Heart left ventricle (tissue), 16 donors: ENCODE measurements around the gene IGFBP1. TPM values are rescaled to one million over a fixed set of nuclear protein-coding genes. Genes with fewer than 3 reads are reported as not detected.
"Not testable (repeated sequence)": the region's sequence is repeated elsewhere in the genome, so short reads cannot be mapped to it uniquely, and the experiment has no call there.

Experiments
- ATAC-seq, 4 donors: fragments of 200-7000 bp; cut with Tn5 transposase; one replicate each; pipeline ENCODE4 v1.9.1; 2020 to 2022; ENCODE audit warnings: moderate library complexity in 4 of 4, mild to moderate bottlenecking in 3 of 4, moderate number of reproducible peaks in 1 of 4
- DNase-seq, 5 donors: peaks; one replicate each; pipeline ENCODE4 v3.0.0-alpha.2; 2020
- H3K27ac ChIP-seq, 12 donors: fragments of 200-600 bp; sonication (generic) in 4 of 12; one replicate each; pipeline versions ENCODE4 v1.5.0 to v1.8.0; 2016 to 2022; ENCODE audit warnings: mild to moderate bottlenecking in 2 of 12
- H3K27me3 ChIP-seq, 9 donors: fragments of 200-600 bp; sonication (generic) in 2 of 9; one replicate each; pipeline versions ENCODE4 v1.5.1 to v1.8.0; 2016 to 2022; ENCODE audit warnings: mild to moderate bottlenecking in 3 of 9
- H3K36me3 ChIP-seq, 9 donors: fragments of 200-600 bp; sonication (generic) in 2 of 9; one replicate each; pipeline versions ENCODE4 v1.5.0 to v1.8.0; 2018 to 2022; ENCODE audit warnings: mild to moderate bottlenecking in 2 of 9
- H3K4me1 ChIP-seq, 12 donors: fragments of 200-600 bp; sonication (generic) in 4 of 12; one replicate each; pipeline versions ENCODE4 v1.5.0 to v1.8.0; 2016 to 2022; ENCODE audit warnings: mild to moderate bottlenecking in 3 of 12
- H3K4me3 ChIP-seq, 12 donors: fragments of 200-600 bp; sonication (generic) in 4 of 12; one replicate each; pipeline versions ENCODE4 v1.5.0 to v1.8.0; 2017 to 2022; ENCODE audit warnings: mild to moderate bottlenecking in 9 of 12, moderate library complexity in 4 of 12
- H3K9me3 ChIP-seq, 12 donors: fragments of 200-600 bp; sonication (generic) in 4 of 12; one replicate each; pipeline versions ENCODE4 v1.5.0 to v1.8.0; 2016 to 2022; ENCODE audit warnings: mild to moderate bottlenecking in 1 of 12
- POLR2A ChIP-seq, 2 donors: fragments of 450-650 bp; IDR thresholded peaks; one replicate each; pipeline ENCODE4 v1.6.1; 2017; ENCODE audit warnings: antibody characterized with exemption in 2 of 2, mild to moderate bottlenecking in 2 of 2, moderate library complexity in 2 of 2
- WGBS, 4 donors: extraction: QIAGEN DNeasy Blood & Tissue Kit in 2 of 4; methylation state at CpG; one replicate each; pipeline versions ENCODE4 v1.1.5 to v1.1.7; 2013 to 2018; 5-methylcytosine and 5-hydroxymethylcytosine counted together
- intact Hi-C, 10 donors: fragments of 100-400 bp; cut with DNase I; formaldehyde crosslinking; loops; one replicate each; pipeline versions ENCODE4 v1.11.1 to v1.14.2; 2022
- polyA plus RNA-seq, 2 donors: library from polyadenylated mRNA; stranded (reverse); fragments of 200-250 nt; gene quantifications; one replicate each; pipeline ENCODE4 v1.2.3, GENCODE V29; 2013
- total RNA-seq, 9 donors: library from RNA; depleted of rRNA in 2 of 9; stranded (reverse); fragments of >200 nt in 2 of 9; fragmentation: NEBNext Ultra II Directional in 3 of 9; extraction: Animal tissue kit (Norgen Biotek cat#: 25700) in 3 of 9; gene quantifications; one replicate each; pipeline versions ENCODE4 v1.1.0 to v1.2.4, GENCODE V29; 2016 to 2023
- TF ChIP-seq, protein P1 (sequence below), 12 donors: fragments of 200-600 bp; sonication (generic) in 4 of 12; IDR thresholded peaks; one replicate each; pipeline versions ENCODE4 v1.5.0 to v1.8.0; 2018 to 2022; ENCODE audit warnings: antibody characterized with exemption in 12 of 12, mild to moderate bottlenecking in 5 of 12
- donor health status: ischemic (EF 13 %, LVEDD 7.1; RV severe dilation, severe dysfunction).
- donor health status: healthy with polysubstance abuse.
- donor health status: DM: no; HTN: yes; CAD: no.
- donor health status: DM: no; HTN: no; CAD: no.
- donor health status: ischemic (EF 25% LVEDD 6.9; RV normal size, moderate dysfunction).
- donor health status: ischemic (EF 25% LVEDD 5.7; RV mildly dilated, moderate dysfunction).
- donor health status: healthy.
- donor health status: DM: yes; HTN: yes; CAD: no.
- donor health status: ischemic (EF 35%, LVEDD 5.7; RV mildly dilated, moderate dysfunction).
- donor health status: nonischemic (EF 11% LVEDD 7.7; RV severe dilation, severe dysfunction).
- donor health status: DM: yes; HTN: yes; CAD: no.
- donor health status: PGD.
- donor health status: ischemic (EF 29% LVEDD 5.4; RV normal size, mild dysfunction).
- donor health status: nonischemic (EF 23%, LVEDD 6.1; RV moderate dilation, normal function).

Gene IGFBP1
- total and polyA plus RNA-seq, 11 donors: 1.8 TPM; not detected in 10

DNA sequence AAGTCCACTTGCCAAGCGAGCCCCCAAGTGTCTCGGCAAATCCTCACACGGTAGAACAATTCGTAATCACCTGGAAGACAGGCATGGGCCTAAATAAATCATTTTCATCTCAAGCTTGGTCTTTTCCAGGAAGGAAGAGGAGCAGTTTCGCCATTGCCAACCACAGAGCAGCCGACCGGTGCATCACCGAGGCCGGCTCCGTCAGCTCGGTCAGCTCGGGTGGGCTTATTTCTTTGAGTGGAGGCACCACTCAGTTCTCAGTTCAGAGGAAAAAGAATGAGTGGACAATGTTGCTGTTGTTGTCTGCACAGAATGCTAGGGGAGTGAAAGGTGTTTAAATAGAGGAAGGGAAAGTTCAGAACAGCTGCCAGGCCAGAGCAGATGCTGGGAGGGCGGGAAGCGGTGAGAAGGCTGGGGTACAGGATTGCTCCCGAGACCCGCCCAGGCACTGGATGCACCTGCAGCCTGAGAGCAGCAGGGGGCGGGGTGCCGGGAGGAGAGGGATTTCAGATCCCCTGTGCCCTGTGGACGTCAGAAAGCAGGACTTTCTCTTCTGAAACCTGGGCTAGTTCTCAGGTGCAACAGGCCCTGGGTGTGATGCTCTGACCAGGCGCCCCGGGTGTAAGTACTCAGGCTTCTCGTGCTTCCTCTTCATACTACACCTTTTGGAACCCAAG, 50.5 kb downstream of the IGFBP1 start:
- intact Hi-C loops: loop anchor here in 1 of 10 donors (10.0 kb wide), 1 partner anchor 196 kb away; no protein-coding TSS in a partner anchor
- H3K27me3 ChIP-seq: no peaks in the 10 kb centered on the region
- no peak for TF ChIP-seq POLR2A (IDR thresholded peaks at IDR 0.05)
- TF ChIP-seq, protein P1, sequence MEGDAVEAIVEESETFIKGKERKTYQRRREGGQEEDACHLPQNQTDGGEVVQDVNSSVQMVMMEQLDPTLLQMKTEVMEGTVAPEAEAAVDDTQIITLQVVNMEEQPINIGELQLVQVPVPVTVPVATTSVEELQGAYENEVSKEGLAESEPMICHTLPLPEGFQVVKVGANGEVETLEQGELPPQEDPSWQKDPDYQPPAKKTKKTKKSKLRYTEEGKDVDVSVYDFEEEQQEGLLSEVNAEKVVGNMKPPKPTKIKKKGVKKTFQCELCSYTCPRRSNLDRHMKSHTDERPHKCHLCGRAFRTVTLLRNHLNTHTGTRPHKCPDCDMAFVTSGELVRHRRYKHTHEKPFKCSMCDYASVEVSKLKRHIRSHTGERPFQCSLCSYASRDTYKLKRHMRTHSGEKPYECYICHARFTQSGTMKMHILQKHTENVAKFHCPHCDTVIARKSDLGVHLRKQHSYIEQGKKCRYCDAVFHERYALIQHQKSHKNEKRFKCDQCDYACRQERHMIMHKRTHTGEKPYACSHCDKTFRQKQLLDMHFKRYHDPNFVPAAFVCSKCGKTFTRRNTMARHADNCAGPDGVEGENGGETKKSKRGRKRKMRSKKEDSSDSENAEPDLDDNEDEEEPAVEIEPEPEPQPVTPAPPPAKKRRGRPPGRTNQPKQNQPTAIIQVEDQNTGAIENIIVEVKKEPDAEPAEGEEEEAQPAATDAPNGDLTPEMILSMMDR (IDR thresholded peaks at IDR 0.05): peak in 2 of 12 donors; percentile 3 to 25
- no peaks in the 10 kb centered on the region for H3K9me3 ChIP-seq
- no peak overlapping the region for H3K4me3 ChIP-seq
- H3K4me1 ChIP-seq: no peaks in the 10 kb centered on the region
- no peaks in the 10 kb centered on the region for H3K36me3 ChIP-seq
- WGBS, 4 donors: 85 to 92% (median 89%) methylated on average over 22 of the region's 22 CpGs
- no peak for ATAC-seq
- H3K27ac ChIP-seq: no peak overlapping the region
- DNase-seq: no peak

DNA sequence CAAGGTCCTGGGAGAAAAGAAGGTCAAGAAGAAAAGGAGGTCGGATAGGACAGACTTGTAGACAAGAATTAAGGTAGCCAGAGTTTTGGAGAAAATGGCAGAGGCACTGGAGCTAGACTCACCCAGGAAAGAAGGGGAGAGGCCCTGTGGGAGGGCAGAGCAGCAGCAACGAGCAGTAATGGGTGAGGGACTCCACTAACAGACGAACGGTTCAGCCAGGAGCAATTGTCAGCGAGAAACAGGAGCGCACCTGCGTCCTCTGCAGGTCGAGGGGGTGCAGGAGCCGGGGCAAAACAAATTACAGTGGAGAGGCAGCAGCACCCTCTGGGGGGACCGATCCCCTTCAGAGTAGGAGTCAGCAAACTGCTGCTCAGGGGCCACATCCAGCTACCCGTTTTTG, 51.3 kb downstream of the IGFBP1 start:
- H3K27ac ChIP-seq: no peak overlapping the region
- no peaks in the 10 kb centered on the region for H3K36me3 ChIP-seq
- H3K9me3 ChIP-seq: no peaks in the 10 kb centered on the region
- DNase-seq (no peak), ATAC-seq (no peak)
- intact Hi-C loops: loop anchor here in 1 of 10 donors (10.0 kb wide), 1 partner anchor 195 kb away; no protein-coding TSS in a partner anchor
- no peak overlapping the region for H3K4me3 ChIP-seq
- H3K27me3 ChIP-seq: no peaks in the 10 kb centered on the region
- WGBS, 4 donors: 91 to 96% (median 94%) methylated on average over 11 of the region's 11 CpGs
- no peak for TF ChIP-seq POLR2A (IDR thresholded peaks at IDR 0.05)
- TF ChIP-seq, protein P1 (IDR thresholded peaks at IDR 0.05): no peak
- no peaks in the 10 kb centered on the region for H3K4me1 ChIP-seq

DNA sequence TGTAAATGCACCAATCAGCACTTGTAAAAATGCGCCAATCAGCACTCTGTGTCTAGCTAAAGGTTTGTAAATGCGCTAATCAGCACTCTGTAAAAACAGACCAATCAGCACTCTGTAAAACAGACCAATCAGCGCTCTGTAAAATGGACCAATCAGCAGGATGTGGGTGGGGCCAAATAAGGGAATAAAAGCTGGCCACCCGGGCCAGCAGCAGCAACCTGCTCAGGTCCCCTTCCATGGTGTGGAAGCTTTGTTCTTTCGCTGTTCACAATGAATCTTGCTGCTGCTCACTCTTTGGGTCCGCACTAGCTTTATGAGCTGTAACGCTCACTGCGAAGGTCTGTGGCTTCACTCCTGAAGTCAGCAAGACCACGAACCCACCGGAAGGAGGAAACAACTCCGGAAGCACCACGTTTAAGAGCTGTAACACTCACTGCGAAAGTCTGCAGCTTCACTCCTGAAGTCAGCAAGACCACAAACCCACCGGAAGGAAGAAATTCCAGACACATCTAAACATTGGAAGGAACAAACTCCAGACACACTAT, 52.0 kb downstream of the IGFBP1 start:
- H3K36me3 ChIP-seq, H3K4me1 ChIP-seq, H3K27me3 ChIP-seq, H3K9me3 ChIP-seq, DNase-seq, ATAC-seq, intact Hi-C loops, H3K27ac ChIP-seq: not testable (repeated sequence)
- WGBS, 4 donors: 83 to 90% (median 87%) methylated on average over 14 of the region's 14 CpGs
- peak overlapping the region in 1 of 12 donors; percentile 26 for H3K4me3 ChIP-seq

DNA sequence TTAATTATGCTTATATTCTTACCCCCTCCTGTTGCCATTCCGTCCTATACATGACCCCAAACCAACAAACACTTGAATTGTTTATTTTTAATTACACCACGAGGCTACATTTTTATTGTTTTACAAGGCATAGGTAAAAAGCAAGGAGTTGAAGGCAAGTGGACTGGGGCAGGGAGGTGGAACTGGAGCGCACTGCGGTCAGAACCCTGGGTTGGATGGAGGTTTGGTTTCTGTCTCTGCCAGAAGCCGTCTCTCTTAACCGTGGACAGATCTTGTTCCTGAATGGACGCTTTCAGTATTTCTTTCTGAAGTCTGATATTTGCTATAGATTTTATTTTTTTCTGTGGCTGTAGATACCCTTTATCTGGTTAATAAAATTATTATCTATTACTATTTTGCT, 52.7 kb downstream of the IGFBP1 start:
- DNase-seq (no peak), ATAC-seq (no peak)
- Histone ChIP-seq H3K9me3 (no peaks in the 10 kb centered on the region), H3K27me3 (no peaks in the 10 kb centered on the region), H3K36me3 (no peaks in the 10 kb centered on the region), H3K4me1 (no peaks in the 10 kb centered on the region), H3K27ac (no peak overlapping the region), H3K4me3 (peak overlapping the region in 1 of 12 donors; percentile 26)
- intact Hi-C loops: no loop called here
- TF ChIP-seq, protein P1 (IDR thresholded peaks at IDR 0.05): no peak
- TF ChIP-seq POLR2A (IDR thresholded peaks at IDR 0.05): no peak
- 68 to 76% (median 75%) methylated on average over 7 of the region's 7 CpGs for WGBS, 4 donors

Other genes starting within 250 kb of the IGFBP1 start
- not detected for gene CCDC201, start 15.4 kb upstream of the IGFBP1 start, total RNA-seq
- not detected for gene CCDC201, start 15.4 kb upstream of the IGFBP1 start, polyA plus RNA-seq
- 100 to 1,000 TPM in 2 of 9 donors, 10 to 100 TPM in 7; 18.1 to 141 (median 66.3) TPM for gene IGFBP3, start 32.8 kb downstream of the IGFBP1 start, total RNA-seq
- gene IGFBP3, start 32.8 kb downstream of the IGFBP1 start, polyA plus RNA-seq: 100 to 1,000 TPM in 1 of 2 donors, 10 to 100 TPM in 1; 54.4 to 165 TPM